GM10847 (cell line): ENCODE results near the gene SLC22A23.

Experiments
- POLR2A ChIP-seq: IDR thresholded peaks from 2 replicates; pipeline ENCODE4 v1.6.1; 2011; ENCODE audit not compliant: insufficient read length; ENCODE audit errors: extremely low read depth

Gene SLC22A23

GRCh38 chr6:3221578-3221977, 235.3 kb downstream of the SLC22A23 start:
- TF ChIP-seq POLR2A, result no peak

GRCh38 chr6:3220366-3220765, 236.5 kb downstream of the SLC22A23 start:
- no peak for TF ChIP-seq POLR2A
